ENCODE results near the gene INSIG1.

The INSIG1 gene

GRCh38 chr7:155296006-155296787 is 1.5 kb upstream of the INSIG1 start:
- peaks cover 14% of the 10 kb centered on the region; the same call in 1 of the 2 replicates for H3K36me3 ChIP-seq (ENCODE audit: control insufficient read depth, insufficient read depth, low read length)
- peaks cover 20% of the 10 kb centered on the region for H3K4me1 ChIP-seq (ENCODE audit: control insufficient read depth, insufficient read depth, low read length)
- H3K9ac ChIP-seq (ENCODE audit: low read depth, low read length) = peak overlapping the region; percentile 42; the same call in 1 of the 2 replicates
- no peaks in the 10 kb centered on the region for H3K9me3 ChIP-seq (ENCODE audit: control insufficient read depth, insufficient read depth, low read length)
- H3K4me3 ChIP-seq (ENCODE audit: low read depth, low read length) = peak overlapping the region; percentile 60
- no peaks in the 10 kb centered on the region for H3K27me3 ChIP-seq (ENCODE audit: control insufficient read depth, insufficient read depth, low read length)
- H3K27ac ChIP-seq (ENCODE audit: low read depth, low read length) = no peak overlapping the region

DNA sequence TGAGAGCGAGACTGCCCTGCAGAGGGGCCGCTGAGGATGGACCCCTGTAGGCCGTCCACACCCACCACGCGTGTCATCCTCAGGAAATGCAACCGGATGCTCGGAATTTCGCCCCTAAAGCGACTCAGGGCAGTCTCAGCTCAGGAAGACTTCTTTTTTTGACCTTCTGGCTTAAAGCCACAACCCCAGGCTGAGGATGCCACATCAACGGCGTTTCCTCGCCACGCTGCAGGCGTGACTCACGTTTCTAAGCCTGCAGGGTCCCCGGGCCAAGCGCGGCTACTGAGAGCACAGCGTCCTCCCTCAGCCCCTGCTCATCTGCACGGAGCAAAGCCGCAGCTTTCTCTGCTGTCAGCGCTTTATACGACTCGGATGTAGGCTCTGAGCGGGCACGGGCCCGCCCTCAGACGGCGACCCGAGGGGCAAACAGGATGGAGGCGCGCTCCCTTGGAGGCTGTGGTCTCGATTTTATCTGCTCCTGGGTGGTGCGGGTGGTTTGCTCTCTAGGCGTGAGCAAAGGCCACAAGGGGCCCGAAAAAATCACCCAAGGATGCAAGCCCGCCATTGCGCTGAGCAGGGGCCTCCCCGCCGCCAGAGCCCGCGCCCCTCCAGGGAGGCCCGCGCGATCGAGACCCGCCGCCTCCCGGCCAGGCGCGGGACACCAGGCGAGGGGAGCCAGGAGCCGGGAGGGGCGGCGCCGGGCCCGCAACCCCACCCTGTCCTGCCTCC is 726 bp upstream of the INSIG1 start:
- Histone ChIP-seq H3K27ac (ENCODE audit: low read depth, low read length) (peak overlapping the region; percentile 83), H3K36me3 (ENCODE audit: control insufficient read depth, insufficient read depth, low read length) (peaks cover 20% of the 10 kb centered on the region), H3K27me3 (ENCODE audit: control insufficient read depth, insufficient read depth, low read length) (no peaks in the 10 kb centered on the region), H3K9ac (ENCODE audit: low read depth, low read length) (peak overlapping the region; percentile 42), H3K4me1 (ENCODE audit: control insufficient read depth, insufficient read depth, low read length) (peaks cover 20% of the 10 kb centered on the region), H3K9me3 (ENCODE audit: control insufficient read depth, insufficient read depth, low read length) (no peaks in the 10 kb centered on the region), H3K4me3 (ENCODE audit: low read depth, low read length) (peak overlapping the region; percentile 60)

DNA sequence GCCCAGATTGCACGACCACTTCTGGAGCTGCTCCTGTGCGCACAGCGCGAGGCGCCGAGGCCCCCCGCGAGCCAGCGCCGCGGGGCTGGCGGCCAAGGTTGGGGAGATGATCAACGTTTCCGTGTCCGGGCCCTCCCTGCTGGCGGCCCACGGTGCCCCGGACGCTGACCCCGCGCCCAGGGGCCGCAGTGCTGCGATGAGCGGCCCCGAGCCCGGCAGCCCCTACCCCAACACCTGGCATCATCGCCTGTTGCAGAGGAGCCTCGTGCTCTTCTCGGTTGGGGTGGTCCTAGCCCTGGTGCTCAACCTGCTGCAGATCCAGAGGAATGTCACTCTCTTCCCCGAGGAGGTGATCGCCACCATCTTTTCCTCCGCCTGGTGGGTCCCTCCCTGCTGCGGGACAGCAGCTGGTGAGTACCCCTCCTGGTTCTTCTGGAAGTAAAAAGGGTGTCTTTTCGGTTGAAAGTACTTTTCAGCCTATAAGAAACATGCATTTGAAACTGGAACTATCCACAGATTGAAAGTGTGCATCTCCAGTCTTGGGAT is 683 bp downstream of the INSIG1 start:
- H3K4me1 ChIP-seq (ENCODE audit: control insufficient read depth, insufficient read depth, low read length) = peaks cover 20% of the 10 kb centered on the region
- peaks cover 34% of the 10 kb centered on the region for H3K36me3 ChIP-seq (ENCODE audit: control insufficient read depth, insufficient read depth, low read length)
- H3K4me3 ChIP-seq (ENCODE audit: low read depth, low read length) = peak overlapping the region; percentile 67
- H3K9me3 ChIP-seq (ENCODE audit: control insufficient read depth, insufficient read depth, low read length) = no peaks in the 10 kb centered on the region
- H3K9ac ChIP-seq (ENCODE audit: low read depth, low read length) = peak overlapping the region; percentile 43; the same call in 1 of the 2 replicates
- H3K27ac ChIP-seq (ENCODE audit: low read depth, low read length) = peak overlapping the region; percentile 63
- no peaks in the 10 kb centered on the region for H3K27me3 ChIP-seq (ENCODE audit: control insufficient read depth, insufficient read depth, low read length)

GRCh38 chr7:155298834-155299534 is 1.3 kb downstream of the INSIG1 start:
- no peak overlapping the region for H3K9ac ChIP-seq (ENCODE audit: low read depth, low read length)
- peaks cover 20% of the 10 kb centered on the region for H3K4me1 ChIP-seq (ENCODE audit: control insufficient read depth, insufficient read depth, low read length)
- H3K9me3 ChIP-seq (ENCODE audit: control insufficient read depth, insufficient read depth, low read length) = no peaks in the 10 kb centered on the region
- H3K36me3 ChIP-seq (ENCODE audit: control insufficient read depth, insufficient read depth, low read length) = peaks cover 41% of the 10 kb centered on the region
- peak overlapping the region; percentile 67 for H3K4me3 ChIP-seq (ENCODE audit: low read depth, low read length)
- no peaks in the 10 kb centered on the region for H3K27me3 ChIP-seq (ENCODE audit: control insufficient read depth, insufficient read depth, low read length)
- H3K27ac ChIP-seq (ENCODE audit: low read depth, low read length) = peak overlapping the region; percentile 65

- peaks cover 20% of the 10 kb centered on the region for H3K4me1 ChIP-seq (ENCODE audit: control insufficient read depth, insufficient read depth, low read length)
- peak overlapping the region; percentile 65 for H3K27ac ChIP-seq (ENCODE audit: low read depth, low read length)
- H3K9ac ChIP-seq (ENCODE audit: low read depth, low read length) = no peak overlapping the region
- no peaks in the 10 kb centered on the region for H3K27me3 ChIP-seq (ENCODE audit: control insufficient read depth, insufficient read depth, low read length)
- H3K4me3 ChIP-seq (ENCODE audit: low read depth, low read length) = peak overlapping the region; percentile 67
- H3K36me3 ChIP-seq (ENCODE audit: control insufficient read depth, insufficient read depth, low read length) = peaks cover 47% of the 10 kb centered on the region
- H3K9me3 ChIP-seq (ENCODE audit: control insufficient read depth, insufficient read depth, low read length) = no peaks in the 10 kb centered on the region
Measured at GRCh38 chr7:155299535-155300202, 2.0 kb downstream of the INSIG1 start.

GRCh38 chr7:155300641-155301452 is 3.2 kb downstream of the INSIG1 start:
- Histone ChIP-seq H3K27me3 (ENCODE audit: control insufficient read depth, insufficient read depth, low read length) (no peaks in the 10 kb centered on the region), H3K4me3 (ENCODE audit: low read depth, low read length) (0 out of 2 replicates have a peak overlapping the region, but pooled peaks have one; percentile 67), H3K9me3 (ENCODE audit: control insufficient read depth, insufficient read depth, low read length) (no peaks in the 10 kb centered on the region), H3K9ac (ENCODE audit: low read depth, low read length) (no peak overlapping the region), H3K4me1 (ENCODE audit: control insufficient read depth, insufficient read depth, low read length) (peaks cover 17% of the 10 kb centered on the region), H3K27ac (ENCODE audit: low read depth, low read length) (no peak overlapping the region), H3K36me3 (ENCODE audit: control insufficient read depth, insufficient read depth, low read length) (peaks cover 54% of the 10 kb centered on the region)

GRCh38 chr7:155303039-155303593 is 5.4 kb downstream of the INSIG1 start:
- Histone ChIP-seq H3K9ac (ENCODE audit: low read depth, low read length) (no peak overlapping the region), H3K36me3 (ENCODE audit: control insufficient read depth, insufficient read depth, low read length) (peaks cover 69% of the 10 kb centered on the region), H3K4me3 (ENCODE audit: low read depth, low read length) (no peak overlapping the region), H3K4me1 (ENCODE audit: control insufficient read depth, insufficient read depth, low read length) (peaks cover 9% of the 10 kb centered on the region; the same call in 1 of the 2 replicates), H3K9me3 (ENCODE audit: control insufficient read depth, insufficient read depth, low read length) (no peaks in the 10 kb centered on the region), H3K27ac (ENCODE audit: low read depth, low read length) (no peak overlapping the region), H3K27me3 (ENCODE audit: control insufficient read depth, insufficient read depth, low read length) (no peaks in the 10 kb centered on the region)

- Histone ChIP-seq H3K27me3 (ENCODE audit: control insufficient read depth, insufficient read depth, low read length) (no peaks in the 10 kb centered on the region), H3K9me3 (ENCODE audit: control insufficient read depth, insufficient read depth, low read length) (no peaks in the 10 kb centered on the region), H3K27ac (ENCODE audit: low read depth, low read length) (no peak overlapping the region), H3K36me3 (ENCODE audit: control insufficient read depth, insufficient read depth, low read length) (peaks cover 77% of the 10 kb centered on the region), H3K9ac (ENCODE audit: low read depth, low read length) (no peak overlapping the region), H3K4me1 (ENCODE audit: control insufficient read depth, insufficient read depth, low read length) (peaks cover 9% of the 10 kb centered on the region; the same call in 1 of the 2 replicates), H3K4me3 (ENCODE audit: low read depth, low read length) (no peak overlapping the region)
Measured at GRCh38 chr7:155303897-155304296, 6.2 kb downstream of the INSIG1 start.

DNA sequence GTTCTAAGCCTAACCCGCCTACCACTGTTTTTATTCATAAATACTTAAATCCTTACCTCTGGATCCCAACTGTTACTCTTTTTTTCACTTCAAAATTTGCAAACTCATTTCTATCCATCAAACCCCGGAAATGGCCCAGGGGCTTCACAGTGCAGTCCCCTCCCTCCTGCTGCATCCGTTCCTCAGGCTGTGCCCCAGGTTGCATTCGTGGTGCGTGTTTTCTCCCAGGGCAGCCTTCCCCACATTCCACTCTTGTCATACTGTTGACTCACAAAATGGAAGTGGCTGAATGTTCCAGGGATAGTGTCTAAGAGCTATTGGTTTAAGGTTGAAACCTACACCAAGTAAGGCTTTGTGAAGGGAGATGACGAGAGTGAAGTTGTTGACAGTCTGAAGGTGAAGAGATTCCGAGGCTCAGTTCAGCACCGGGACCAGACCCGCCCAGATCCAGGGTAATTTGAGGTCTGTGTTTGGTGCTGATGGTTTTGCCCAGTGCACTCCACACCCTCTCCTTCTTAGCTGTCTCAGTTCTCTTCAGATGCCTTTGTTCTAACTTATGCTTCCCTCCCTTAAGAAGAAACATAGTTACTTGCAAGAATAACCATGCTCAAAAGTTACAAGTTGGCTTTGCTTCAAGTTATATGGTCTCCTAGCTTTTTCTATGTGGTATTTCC is 7.7 kb downstream of the INSIG1 start:
- no peaks in the 10 kb centered on the region for H3K4me1 ChIP-seq (ENCODE audit: control insufficient read depth, insufficient read depth, low read length)
- no peak overlapping the region for H3K9ac ChIP-seq (ENCODE audit: low read depth, low read length)
- no peaks in the 10 kb centered on the region for H3K9me3 ChIP-seq (ENCODE audit: control insufficient read depth, insufficient read depth, low read length)
- no peak overlapping the region for H3K27ac ChIP-seq (ENCODE audit: low read depth, low read length)
- peaks cover 85% of the 10 kb centered on the region for H3K36me3 ChIP-seq (ENCODE audit: control insufficient read depth, insufficient read depth, low read length)
- H3K4me3 ChIP-seq (ENCODE audit: low read depth, low read length) = no peak overlapping the region
- no peaks in the 10 kb centered on the region for H3K27me3 ChIP-seq (ENCODE audit: control insufficient read depth, insufficient read depth, low read length)
